ENCODE data around the gene GMFB.

The GMFB gene

DNA sequence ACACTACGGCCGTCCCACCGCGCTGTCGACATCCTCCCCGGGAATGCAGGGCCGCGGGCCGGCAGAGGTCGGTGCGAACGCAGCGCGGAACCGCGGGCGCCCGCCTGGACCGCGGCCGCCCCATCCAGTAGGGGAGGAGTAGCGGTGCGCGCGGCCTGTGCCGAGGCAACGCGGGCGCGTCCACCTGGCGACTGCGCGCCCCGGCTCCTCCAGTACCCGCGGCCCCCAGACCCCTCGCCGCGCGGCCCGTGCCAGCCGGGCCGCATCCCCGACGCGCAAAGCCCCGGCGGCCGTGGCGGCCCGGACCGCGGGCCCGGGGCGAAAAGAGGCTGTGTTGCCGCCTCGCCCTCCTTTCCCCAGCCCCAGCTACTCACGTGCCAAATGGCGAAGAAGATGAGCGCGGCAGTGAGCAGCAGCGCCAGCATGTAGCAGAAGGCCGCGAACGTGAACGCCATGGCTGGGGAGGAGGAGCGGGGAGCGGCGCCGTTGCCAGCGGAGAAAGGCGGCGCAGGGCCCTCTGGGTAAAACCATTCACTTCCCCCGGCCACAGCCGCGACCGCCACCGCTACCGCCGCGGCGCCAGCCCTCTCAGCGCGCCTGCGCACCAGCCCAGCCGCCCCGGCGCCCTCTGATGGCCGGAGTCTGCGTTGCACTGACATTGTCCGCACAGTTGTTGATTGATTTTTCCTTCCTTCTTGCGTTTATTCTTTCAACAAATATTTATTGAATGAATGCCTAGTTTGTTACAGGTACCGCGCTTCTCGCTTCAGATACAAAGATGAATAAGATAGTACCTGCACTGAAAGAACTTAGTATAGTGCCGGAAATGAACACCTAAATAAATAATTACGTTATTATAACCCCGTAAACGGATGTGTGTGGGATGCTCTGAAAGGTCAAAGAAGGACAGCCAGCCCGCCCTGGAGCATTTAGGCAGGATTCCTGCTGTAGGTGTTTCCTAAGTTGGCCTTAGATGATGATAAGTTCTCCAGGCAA is 47.6 kb downstream of the GMFB start, which contains the start of gene CNIH1:
Gene CNIH1 (minus strand): TSS at position 502 of the 996 bp plus-strand sequence. CDS start 47 bp downstream, at position 455.
- Histone ChIP-seq H3K27ac (ENCODE audit: extremely low read depth, low read depth, low read length) (peak within 1 kb of the TSS; percentile 95), H3K4me1 (ENCODE audit: control insufficient read depth, insufficient read depth, low read length) (peaks cover 21% of the 10 kb centered on the region), H3K9me3 (ENCODE audit: control insufficient read depth, insufficient read depth, low read depth, low read length) (no peaks in the 10 kb centered on the region), H3K36me3 (ENCODE audit: control insufficient read depth in 2 of 2, insufficient read depth in 1 of 2, low read length in 2 of 2) (no peaks in the 10 kb centered on the region), H3K4me3 (ENCODE audit: low read depth, low read length) (peak within 1 kb of the TSS; percentile 98)
- POLR2A ChIA-PET: interaction anchor here (1.0 to 1.5 kb wide), 2 partner anchors 44 to 47 kb away, joined by 4 read pairs; no protein-coding TSS in a partner anchor
- CTCF ChIA-PET: interaction anchor here (0.6 to 1.3 kb wide), 10 partner anchors 9 to 1498 kb away, joined by 3 to 6 read pairs (median 3); partner anchors contain the start of gene CGRRF1
- TF ChIP-seq MZF1 (tag by site-specific recombination; IDR thresholded peaks at IDR 0.05; ENCODE audit: borderline replicate concordance) (peak; percentile 54; the same call in 1 of the 2 replicates), ZNF140 (tag by site-specific recombination; IDR thresholded peaks at IDR 0.05) (no peak), ZNF202 (tag by site-specific recombination; IDR thresholded peaks at IDR 0.05; ENCODE audit: borderline replicate concordance) (no peak), ZNF175 (tag by site-specific recombination; IDR thresholded peaks at IDR 0.05) (no peak), IKZF3 (tag by site-specific recombination; IDR thresholded peaks at IDR 0.05) (no peak), ZNF747 (tag by site-specific recombination; IDR thresholded peaks at IDR 0.05) (no peak), ZBTB48 (tag by site-specific recombination; IDR thresholded peaks at IDR 0.05) (no peak), ZNF354C (tag by site-specific recombination; IDR thresholded peaks at IDR 0.05; ENCODE audit: borderline replicate concordance, low read depth) (no peak), ZNF610 (tag by site-specific recombination; IDR thresholded peaks at IDR 0.05; ENCODE audit: borderline replicate concordance) (peak; percentile 76; the same call in 1 of the 2 replicates), ZEB2 (tag by site-specific recombination; IDR thresholded peaks at IDR 0.05) (no peak), ZNF214 (tag by site-specific recombination; IDR thresholded peaks at IDR 0.05; ENCODE audit: borderline replicate concordance) (no peak), ZBTB7A (tag by site-specific recombination; IDR thresholded peaks at IDR 0.05; ENCODE audit: low read depth) (no peak), HOXC10 (CRISPR knock-in tag; IDR thresholded peaks at IDR 0.05) (no peak), KLF7 (tag by site-specific recombination; IDR thresholded peaks at IDR 0.05; ENCODE audit: borderline replicate concordance) (0 out of 2 replicates have a peak, but pooled peaks have one; percentile 28), ZNF791 (tag by site-specific recombination; IDR thresholded peaks at IDR 0.05) (no peak), SCRT1 (tag by site-specific recombination; IDR thresholded peaks at IDR 0.05; ENCODE audit: borderline replicate concordance) (no peak), ZNF596 (tag by site-specific recombination; IDR thresholded peaks at IDR 0.05) (peak; percentile 27; the same call in 1 of the 2 replicates), ZNF366 (tag by site-specific recombination; conservative IDR thresholded peaks at IDR 0.05) (peak; percentile 84), ZNF571 (tag by site-specific recombination; IDR thresholded peaks at IDR 0.05) (no peak)
- TF ChIP-seq, protein P1, sequence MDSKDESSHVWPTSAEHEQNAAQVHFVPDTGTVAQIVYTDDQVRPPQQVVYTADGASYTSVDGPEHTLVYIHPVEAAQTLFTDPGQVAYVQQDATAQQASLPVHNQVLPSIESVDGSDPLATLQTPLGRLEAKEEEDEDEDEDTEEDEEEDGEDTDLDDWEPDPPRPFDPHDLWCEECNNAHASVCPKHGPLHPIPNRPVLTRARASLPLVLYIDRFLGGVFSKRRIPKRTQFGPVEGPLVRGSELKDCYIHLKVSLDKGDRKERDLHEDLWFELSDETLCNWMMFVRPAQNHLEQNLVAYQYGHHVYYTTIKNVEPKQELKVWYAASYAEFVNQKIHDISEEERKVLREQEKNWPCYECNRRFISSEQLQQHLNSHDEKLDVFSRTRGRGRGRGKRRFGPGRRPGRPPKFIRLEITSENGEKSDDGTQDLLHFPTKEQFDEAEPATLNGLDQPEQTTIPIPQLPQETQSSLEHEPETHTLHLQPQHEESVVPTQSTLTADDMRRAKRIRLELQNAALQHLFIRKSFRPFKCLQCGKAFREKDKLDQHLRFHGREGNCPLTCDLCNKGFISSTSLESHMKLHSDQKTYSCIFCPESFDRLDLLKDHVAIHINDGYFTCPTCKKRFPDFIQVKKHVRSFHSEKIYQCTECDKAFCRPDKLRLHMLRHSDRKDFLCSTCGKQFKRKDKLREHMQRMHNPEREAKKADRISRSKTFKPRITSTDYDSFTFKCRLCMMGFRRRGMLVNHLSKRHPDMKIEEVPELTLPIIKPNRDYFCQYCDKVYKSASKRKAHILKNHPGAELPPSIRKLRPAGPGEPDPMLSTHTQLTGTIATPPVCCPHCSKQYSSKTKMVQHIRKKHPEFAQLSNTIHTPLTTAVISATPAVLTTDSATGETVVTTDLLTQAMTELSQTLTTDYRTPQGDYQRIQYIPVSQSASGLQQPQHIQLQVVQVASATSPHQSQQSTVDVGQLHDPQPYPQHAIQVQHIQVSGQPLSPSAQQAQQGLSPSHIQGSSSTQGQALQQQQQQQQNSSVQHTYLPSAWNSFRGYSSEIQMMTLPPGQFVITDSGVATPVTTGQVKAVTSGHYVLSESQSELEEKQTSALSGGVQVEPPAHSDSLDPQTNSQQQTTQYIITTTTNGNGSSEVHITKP (tag by site-specific recombination; IDR thresholded peaks at IDR 0.05): peak; percentile 82
- TF ChIP-seq, protein P2, sequence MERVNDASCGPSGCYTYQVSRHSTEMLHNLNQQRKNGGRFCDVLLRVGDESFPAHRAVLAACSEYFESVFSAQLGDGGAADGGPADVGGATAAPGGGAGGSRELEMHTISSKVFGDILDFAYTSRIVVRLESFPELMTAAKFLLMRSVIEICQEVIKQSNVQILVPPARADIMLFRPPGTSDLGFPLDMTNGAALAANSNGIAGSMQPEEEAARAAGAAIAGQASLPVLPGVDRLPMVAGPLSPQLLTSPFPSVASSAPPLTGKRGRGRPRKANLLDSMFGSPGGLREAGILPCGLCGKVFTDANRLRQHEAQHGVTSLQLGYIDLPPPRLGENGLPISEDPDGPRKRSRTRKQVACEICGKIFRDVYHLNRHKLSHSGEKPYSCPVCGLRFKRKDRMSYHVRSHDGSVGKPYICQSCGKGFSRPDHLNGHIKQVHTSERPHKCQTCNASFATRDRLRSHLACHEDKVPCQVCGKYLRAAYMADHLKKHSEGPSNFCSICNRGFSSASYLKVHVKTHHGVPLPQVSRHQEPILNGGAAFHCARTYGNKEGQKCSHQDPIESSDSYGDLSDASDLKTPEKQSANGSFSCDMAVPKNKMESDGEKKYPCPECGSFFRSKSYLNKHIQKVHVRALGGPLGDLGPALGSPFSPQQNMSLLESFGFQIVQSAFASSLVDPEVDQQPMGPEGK (tag by site-specific recombination; IDR thresholded peaks at IDR 0.05): peak; percentile 70
- TF ChIP-seq, protein P3, sequence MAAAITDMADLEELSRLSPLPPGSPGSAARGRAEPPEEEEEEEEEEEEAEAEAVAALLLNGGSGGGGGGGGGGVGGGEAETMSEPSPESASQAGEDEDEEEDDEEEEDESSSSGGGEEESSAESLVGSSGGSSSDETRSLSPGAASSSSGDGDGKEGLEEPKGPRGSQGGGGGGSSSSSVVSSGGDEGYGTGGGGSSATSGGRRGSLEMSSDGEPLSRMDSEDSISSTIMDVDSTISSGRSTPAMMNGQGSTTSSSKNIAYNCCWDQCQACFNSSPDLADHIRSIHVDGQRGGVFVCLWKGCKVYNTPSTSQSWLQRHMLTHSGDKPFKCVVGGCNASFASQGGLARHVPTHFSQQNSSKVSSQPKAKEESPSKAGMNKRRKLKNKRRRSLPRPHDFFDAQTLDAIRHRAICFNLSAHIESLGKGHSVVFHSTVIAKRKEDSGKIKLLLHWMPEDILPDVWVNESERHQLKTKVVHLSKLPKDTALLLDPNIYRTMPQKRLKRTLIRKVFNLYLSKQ (tag by site-specific recombination; IDR thresholded peaks at IDR 0.05; ENCODE audit: borderline replicate concordance): no peak
- TF ChIP-seq, protein P4, sequence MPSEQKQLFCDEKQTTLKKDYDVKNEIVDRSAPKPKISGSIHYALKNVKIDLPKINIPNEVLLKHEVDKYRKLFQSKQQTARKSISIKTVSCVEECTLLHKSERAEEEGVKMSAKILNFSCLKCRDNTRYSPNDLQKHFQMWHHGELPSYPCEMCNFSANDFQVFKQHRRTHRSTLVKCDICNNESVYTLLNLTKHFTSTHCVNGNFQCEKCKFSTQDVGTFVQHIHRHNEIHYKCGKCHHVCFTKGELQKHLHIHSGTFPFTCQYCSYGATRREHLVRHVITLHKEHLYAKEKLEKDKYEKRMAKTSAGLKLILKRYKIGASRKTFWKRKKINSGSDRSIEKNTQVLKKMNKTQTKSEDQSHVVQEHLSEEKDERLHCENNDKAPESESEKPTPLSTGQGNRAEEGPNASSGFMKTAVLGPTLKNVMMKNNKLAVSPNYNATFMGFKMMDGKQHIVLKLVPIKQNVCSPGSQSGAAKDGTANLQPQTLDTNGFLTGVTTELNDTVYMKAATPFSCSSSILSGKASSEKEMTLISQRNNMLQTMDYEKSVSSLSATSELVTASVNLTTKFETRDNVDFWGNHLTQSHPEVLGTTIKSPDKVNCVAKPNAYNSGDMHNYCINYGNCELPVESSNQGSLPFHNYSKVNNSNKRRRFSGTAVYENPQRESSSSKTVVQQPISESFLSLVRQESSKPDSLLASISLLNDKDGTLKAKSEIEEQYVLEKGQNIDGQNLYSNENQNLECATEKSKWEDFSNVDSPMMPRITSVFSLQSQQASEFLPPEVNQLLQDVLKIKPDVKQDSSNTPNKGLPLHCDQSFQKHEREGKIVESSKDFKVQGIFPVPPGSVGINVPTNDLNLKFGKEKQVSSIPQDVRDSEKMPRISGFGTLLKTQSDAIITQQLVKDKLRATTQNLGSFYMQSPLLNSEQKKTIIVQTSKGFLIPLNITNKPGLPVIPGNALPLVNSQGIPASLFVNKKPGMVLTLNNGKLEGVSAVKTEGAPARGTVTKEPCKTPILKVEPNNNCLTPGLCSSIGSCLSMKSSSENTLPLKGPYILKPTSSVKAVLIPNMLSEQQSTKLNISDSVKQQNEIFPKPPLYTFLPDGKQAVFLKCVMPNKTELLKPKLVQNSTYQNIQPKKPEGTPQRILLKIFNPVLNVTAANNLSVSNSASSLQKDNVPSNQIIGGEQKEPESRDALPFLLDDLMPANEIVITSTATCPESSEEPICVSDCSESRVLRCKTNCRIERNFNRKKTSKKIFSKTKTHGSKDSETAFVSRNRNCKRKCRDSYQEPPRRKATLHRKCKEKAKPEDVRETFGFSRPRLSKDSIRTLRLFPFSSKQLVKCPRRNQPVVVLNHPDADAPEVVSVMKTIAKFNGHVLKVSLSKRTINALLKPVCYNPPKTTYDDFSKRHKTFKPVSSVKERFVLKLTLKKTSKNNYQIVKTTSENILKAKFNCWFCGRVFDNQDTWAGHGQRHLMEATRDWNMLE (tag by site-specific recombination; conservative IDR thresholded peaks at IDR 0.05; ENCODE audit: low read depth): 0 out of 2 replicates have a peak, but pooled peaks have one; percentile 13
